KBM-7 (cell line): ENCODE results near the gene PEX10.

Experiments
- DNase-seq: peaks from one replicate; pipeline ENCODE4 v3.0.0-alpha.2; 2015
- in situ Hi-C: fragments of 300-500 bp; cut with MboI; formaldehyde crosslinking; loops from 2 replicates; pipeline ENCODE4 v1.14.3; 2020; ENCODE audit warnings: low sequenced_read_pairs, low pct_unique_long_range_greater_than_20kb, mixed read lengths

Gene PEX10

GRCh38 chr1:2429780-2430591 lies 17.6 kb upstream of the PEX10 start:
- peak; percentile 31 for DNase-seq
- in situ Hi-C loops: no loop called here

DNA sequence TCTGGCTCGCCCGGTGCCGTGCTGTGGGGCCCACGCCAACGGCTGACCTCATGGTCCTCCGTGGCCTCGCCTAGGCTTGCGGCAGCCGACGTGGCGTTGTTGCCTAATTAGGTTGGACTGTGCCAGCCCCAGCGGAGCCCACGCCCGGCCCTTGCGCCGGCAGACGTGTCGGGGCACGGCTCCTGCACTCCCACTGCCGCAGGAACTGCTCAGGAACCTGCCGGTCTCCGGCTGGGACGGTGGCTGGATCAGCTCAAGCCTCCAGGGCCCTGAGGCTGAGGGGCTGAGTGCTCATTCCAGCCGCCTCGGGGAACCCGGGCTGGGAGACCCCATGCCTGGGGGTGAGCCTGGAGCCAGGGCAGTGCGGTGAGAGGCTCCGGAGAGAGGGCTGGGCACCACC lies 16.1 kb upstream of the PEX10 start:
- no peak for DNase-seq
- in situ Hi-C loops: no loop called here

DNA sequence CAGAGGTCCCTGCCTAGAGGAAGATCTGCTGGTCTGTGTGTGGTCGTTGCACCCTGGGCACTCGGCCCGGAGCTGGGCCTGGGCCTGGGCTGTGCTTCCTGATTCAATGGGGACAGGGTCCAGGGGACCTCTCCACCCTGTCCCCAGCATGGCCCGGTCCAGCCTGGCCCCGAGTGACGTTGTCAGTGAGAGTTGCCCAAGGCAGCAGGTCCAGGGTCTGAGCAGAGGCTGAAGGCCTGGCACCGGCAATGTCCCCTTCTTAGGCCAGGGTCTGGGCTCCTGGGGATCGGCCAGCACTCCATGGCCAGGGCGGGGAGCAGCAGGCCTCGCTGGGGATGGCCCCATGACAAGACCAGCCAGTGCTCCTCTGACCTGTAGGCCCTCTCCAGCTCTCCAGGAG lies 15.6 kb upstream of the PEX10 start:
- in situ Hi-C loops: no loop called here
- no peak for DNase-seq

- in situ Hi-C loops: no loop called here
- no peak for DNase-seq
These were observed 14.7 kb upstream of the PEX10 start for GRCh38 chr1:2427051-2427450.

GRCh38 chr1:2426540-2426939 lies 14.2 kb upstream of the PEX10 start:
- in situ Hi-C loops: no loop called here
- DNase-seq: no peak

GRCh38 chr1:2425892-2426291 lies 13.5 kb upstream of the PEX10 start:
- DNase-seq: no peak
- in situ Hi-C loops: no loop called here

- in situ Hi-C loops: no loop called here
- no peak for DNase-seq
These were observed 10.2 kb upstream of the PEX10 start for GRCh38 chr1:2422523-2422922.

DNA sequence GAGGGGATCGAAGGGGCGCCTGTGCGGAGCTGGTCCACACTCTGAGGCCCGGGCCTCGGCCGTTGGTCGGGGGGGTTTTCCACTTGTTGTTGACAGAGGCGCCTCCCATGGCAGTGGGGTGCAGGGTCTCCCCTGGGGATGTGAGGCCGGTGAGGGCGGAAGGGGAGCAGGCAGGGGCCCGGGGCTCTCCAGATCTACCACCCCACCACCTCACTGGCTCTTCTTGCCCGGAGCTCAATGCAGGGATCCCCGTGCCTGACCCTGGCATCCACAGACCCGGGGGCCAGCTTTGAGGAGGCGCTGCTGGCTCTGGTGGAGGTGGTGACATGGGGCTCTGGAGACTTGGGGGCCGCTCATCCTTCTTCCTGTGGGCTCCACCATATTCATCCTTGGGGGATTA lies 7.1 kb upstream of the PEX10 start:
- DNase-seq: no peak
- in situ Hi-C loops: no loop called here

DNA sequence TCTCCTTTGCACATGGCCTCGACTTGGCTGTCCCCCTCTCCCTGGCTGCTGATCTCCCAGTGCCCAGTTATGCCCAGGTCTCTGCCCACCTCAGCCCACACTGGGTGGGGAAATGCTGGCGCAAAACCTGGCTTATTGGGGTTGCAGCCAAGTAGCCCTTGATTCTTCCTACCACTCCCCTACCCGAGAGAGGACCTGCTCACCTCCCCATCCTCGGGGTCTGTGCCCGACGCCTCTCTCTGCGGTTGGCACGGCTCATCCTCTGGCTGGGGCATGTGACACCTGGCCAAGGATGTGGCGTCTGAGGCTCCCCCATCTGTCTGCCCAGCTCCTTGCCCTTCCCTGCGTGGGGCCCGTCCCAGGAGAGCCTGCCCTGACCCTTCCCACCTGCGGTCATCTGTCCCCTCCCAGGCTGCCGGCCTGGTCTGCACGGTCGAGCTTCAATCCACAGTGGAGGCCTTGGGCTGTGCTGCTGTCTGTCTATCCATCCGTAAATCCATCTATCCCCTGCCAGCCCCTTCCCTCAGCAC lies 6.5 kb upstream of the PEX10 start:
- in situ Hi-C loops: no loop called here
- no peak for DNase-seq

GRCh38 chr1:2417833-2418225 lies 5.5 kb upstream of the PEX10 start:
- DNase-seq: no peak
- in situ Hi-C loops: no loop called here

DNA sequence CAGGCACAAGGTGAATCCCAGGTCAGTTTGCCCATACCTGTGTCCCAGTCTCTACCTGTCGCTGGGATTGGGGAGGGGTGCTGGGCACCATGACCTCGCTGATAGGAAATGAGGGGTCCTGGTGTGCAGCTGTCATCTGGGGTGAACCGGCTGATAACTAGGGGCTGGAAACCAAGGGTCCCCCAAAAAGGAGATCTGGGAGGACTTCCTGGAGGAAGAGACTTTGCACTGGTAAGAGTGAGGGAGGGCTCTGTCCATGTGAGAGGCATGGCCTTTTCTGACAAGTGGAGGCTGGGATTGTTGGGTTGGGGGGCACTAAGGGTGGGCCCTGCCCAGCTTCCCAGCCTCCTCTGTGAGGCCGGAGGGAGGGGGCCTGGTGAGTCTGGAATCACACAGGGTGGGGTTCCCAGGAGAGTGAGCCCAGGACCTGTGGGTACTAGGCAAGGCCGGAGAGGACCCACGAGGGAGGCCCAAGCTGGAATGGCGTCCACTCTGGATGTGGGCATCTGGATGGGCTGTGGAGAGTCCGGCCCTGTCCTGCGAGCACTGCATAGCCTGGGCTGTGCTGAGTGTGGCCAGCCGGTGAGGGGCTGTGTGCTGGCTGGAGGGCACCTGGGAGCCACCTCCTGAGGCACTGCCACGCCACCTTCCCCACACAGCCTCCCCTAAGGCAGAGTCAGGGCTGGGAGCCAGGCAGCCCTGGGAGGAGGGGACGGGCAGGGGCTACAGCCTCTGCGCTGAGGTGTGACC lies 4.9 kb upstream of the PEX10 start:
- in situ Hi-C loops: no loop called here

DNA sequence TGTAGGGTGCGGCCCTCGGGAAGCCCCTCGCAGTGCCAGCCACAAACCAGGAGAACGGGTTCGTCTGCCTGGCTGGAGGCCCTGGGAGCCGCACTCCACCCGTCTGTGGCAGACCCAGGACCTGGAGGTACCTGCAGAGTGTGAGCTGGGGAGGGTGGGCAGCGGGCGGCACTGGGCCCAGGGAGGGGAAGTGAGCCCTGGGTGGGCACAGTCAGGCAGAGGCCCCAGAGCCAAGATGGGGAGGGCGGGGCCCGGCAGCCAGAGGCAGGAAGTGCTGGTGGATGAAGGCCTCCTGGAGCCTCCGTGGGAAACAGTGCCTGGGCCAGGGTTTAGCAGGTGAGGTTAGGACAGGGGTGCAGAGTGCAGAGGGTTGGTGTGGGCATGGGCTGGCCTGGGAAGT lies 4.0 kb upstream of the PEX10 start:
- in situ Hi-C loops: no loop called here
- DNase-seq: no peak

More for the DNA sequence above, 4.9 kb upstream of the PEX10 start:
- no peak for DNase-seq

DNA sequence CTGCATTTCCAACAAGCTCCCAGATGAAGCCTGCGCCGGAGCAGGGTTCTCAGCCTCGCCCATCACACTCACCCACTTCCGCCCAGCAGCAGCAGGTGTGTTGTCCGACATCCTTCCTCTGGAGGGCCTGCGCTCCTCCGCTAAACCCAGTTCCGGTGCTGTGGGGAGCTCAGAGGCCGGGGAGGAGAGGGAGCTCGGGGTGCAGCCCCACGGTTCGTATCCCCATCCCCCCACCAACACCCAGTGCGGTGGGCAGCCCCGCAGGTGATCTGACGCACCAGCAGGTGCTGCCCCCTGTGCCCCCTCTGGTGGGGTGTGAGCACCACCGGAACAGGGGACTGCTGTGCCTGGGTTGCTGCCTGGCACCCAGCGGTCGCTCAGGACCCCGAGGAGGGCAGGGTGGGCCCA lies 3.4 kb upstream of the PEX10 start:
- in situ Hi-C loops: no loop called here
- DNase-seq: no peak

GRCh38 chr1:2415337-2415736 lies 3.0 kb upstream of the PEX10 start:
- no peak for DNase-seq
- in situ Hi-C loops: no loop called here

DNA sequence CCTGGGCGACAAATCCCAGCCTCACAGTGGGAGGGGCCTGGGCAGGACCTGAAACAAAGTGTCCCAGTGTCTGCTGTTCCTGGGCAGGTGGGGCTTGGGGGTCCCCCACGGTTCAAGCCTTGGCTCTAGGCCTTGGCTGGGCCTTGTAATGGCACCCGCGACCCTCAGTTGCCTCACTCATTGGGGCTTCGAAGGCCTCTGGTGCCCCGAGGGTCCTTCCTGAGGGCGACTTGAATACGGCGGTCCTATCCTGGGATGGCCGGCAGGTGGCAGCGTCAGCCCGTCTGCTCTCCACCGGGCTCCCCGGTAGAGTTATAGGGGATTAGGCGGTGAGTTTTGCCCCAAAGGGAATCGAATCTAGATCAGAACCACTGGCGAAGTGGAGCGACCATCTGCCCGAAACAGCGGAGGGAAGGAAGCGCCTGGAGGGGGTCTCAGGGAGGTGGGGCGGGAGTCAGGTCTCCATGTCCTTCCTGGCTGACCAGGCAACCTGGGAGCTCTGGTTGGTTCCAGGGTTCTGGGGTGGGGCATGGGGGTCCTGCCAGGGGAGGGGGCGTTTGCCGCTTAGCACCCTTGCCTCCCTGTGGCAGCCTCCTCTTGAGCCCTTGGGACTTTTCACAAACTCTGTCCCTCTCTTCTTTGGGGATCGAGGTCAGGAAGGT lies 2.1 kb upstream of the PEX10 start:
- DNase-seq: peak; percentile 75
- in situ Hi-C loops: no loop called here

DNA sequence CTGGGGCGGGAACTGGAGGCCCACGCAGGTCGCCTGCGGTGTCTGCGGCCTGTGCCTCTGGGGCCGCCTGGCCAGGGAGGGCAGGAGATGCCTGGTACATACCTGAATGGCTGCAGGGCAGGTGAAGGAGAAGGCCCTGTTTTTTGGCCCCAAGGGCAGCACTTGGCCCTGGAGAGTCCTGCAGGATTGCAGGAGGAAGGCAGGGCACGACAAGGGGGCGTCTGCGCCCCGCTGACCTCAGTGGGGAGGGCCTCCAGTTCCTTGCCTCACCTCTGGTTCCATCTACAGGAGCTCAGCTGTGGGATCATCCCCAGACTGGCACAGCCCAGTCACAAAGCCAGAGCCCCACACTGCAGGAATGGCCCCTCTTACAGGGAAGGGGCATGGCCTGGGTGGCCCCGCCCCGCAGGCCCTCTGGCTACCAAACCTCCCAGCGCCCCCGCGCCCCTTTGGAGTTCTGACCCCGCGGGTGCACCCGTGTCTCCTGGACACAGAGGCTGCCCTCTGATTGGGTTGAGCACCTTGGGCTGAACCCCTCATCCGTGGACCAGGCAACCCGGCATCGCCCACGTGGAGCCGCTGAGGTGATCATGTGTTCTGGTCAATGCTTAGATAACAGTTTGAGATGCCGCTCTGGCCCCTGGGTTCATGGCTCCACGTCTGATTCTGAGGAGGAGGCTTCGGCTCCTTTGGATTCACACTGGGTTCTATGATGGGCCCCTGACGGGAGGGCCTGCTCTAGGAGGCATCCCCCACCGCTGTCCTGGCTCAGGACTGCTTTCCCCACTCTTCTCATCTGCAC lies 1.3 kb upstream of the PEX10 start:
- in situ Hi-C loops: no loop called here
- DNase-seq: peak; percentile 19

- in situ Hi-C loops: no loop called here
- DNase-seq: peak; percentile 25
These were observed 570 bp upstream of the PEX10 start for GRCh38 chr1:2412773-2413494.

DNA sequence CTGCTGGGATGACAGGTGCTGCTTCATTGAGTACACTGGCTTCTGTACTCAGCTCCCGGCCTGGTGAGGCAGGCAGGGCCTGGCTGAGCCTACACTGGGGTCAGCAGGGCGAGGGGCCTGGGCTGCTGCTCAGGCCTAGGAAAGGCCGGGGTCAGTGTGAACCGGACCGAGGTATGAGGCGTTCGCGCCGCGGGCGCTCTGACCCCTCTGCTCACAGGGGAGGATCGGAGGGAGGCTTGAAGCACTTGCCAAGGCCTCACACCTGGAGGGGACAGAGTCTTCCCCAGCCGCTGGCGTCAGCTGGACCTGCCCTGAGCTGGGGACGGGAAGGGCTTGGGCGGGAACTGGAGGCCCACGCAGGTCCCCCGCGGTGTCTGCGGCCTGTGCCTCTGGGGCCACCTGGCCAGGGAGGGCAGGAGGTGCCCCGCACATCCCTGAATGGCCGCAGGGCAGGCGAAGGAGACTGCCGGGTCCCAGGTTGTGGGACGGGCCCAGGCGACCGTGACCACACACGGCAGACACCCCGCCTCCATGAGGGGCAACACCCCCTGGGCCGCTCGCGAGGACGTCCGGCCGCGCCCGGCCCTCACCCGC lies 466 bp downstream of the PEX10 start:
- in situ Hi-C loops: no loop called here
- DNase-seq: no peak
